PC-9 (cell line): Measurements from ENCODE around the gene MGAT4A.
"Not testable (repeated sequence)": the region's sequence is repeated elsewhere in the genome, so short reads cannot be mapped to it uniquely, and the experiment has no call there.

Source experiments
- CTCF ChIP-seq: fragments of 200-600 bp; sonication (generic); conservative IDR thresholded peaks from 2 replicates; pipeline ENCODE4 v1.6.1; 2017; ENCODE audit warnings: mixed run types, antibody characterized with exemption, mild to moderate bottlenecking, moderate library complexity
- EZH2 ChIP-seq: fragments of 200-600 bp; sonication (generic); IDR thresholded peaks from 2 replicates; pipeline ENCODE4 v1.8.0; 2017; ENCODE audit warnings: antibody characterized with exemption, low read depth

- not testable (repeated sequence) for TF ChIP-seq CTCF, EZH2
Measured at GRCh38 chr2:98594665-98595064, 136.3 kb downstream of the MGAT4A start.
